Neural cell (in vitro differentiated cells): Measurements from ENCODE around the gene ECI1. TPM values are rescaled to one million over a fixed set of nuclear protein-coding genes. Genes with fewer than 3 reads are reported as not detected.

Experiments
- H2AFZ ChIP-seq: fragments of 200-600, 300-800 bp; sonication (generic), shearing (Covaris generic); 2 replicates; pipeline ENCODE4 v1.6.0; 2014; ENCODE audit warnings: low read depth, mild to moderate bottlenecking, antibody characterized with exemption, low read length, moderate library complexity
- H3F3A ChIP-seq: fragments of 200-600 bp; shearing (Covaris generic); 2 replicates; pipeline ENCODE4 v1.6.1; 2016; ENCODE audit warnings: mild to moderate bottlenecking, moderate library complexity, mixed read lengths, antibody characterized with exemption, low read length; ENCODE audit not compliant: insufficient read depth, poor library complexity, severe bottlenecking
- H3K27ac ChIP-seq: fragments of 200-600, 300-800 bp; sonication (generic), shearing (Covaris generic); 2 replicates; pipeline ENCODE4 v1.5.1; 2014; ENCODE audit warnings: mild to moderate bottlenecking, low read length, moderate library complexity
- H3K27me3 ChIP-seq: fragments of 300-800, 200-600 bp; sonication (generic), shearing (Covaris generic); 2 replicates; pipeline ENCODE4 v1.6.0; 2014; ENCODE audit warnings: mild to moderate bottlenecking, low read depth, low read length, moderate library complexity; ENCODE audit not compliant: insufficient read depth
- H3K36me3 ChIP-seq: fragments of 300-800, 200-600 bp; sonication (generic), shearing (Covaris generic); 2 replicates; pipeline ENCODE4 v1.5.1; 2014; ENCODE audit warnings: mild to moderate bottlenecking, antibody characterized with exemption, low read length, moderate library complexity; ENCODE audit not compliant: insufficient read depth
- H3K4me2 ChIP-seq: fragments of 300-800, 200-600 bp; sonication (generic), shearing (Covaris generic); 2 replicates; pipeline ENCODE4 v1.6.0; 2014; ENCODE audit warnings: mild to moderate bottlenecking, low read length
- H3K4me3 ChIP-seq: fragments of 300-800, 200-600 bp; sonication (generic), shearing (Covaris generic); 2 replicates; pipeline ENCODE4 v1.5.1; 2014; ENCODE audit warnings: mild to moderate bottlenecking, low read length, moderate library complexity
- H3K79me2 ChIP-seq: fragments of 200-600 bp; shearing (Covaris generic); replicated peaks from 2 replicates; pipeline ENCODE4 v1.6.0; 2014; ENCODE audit warnings: mild to moderate bottlenecking, low read length, moderate library complexity; ENCODE audit not compliant: insufficient read depth
- H3K9ac ChIP-seq: fragments of 300-800, 200-600 bp; sonication (generic), shearing (Covaris generic); 2 replicates; pipeline ENCODE4 v1.6.1; 2016; ENCODE audit warnings: mild to moderate bottlenecking, low read length, mixed read lengths
- H3K9me2 ChIP-seq: fragments of 200-600 bp; shearing (Covaris generic); 2 replicates; pipeline ENCODE4 v1.6.1; 2016; ENCODE audit warnings: mild to moderate bottlenecking, low read length, mixed read lengths; ENCODE audit not compliant: insufficient read depth
- H3K9me3 ChIP-seq: fragments of 200-600, 300-800 bp; sonication (generic), shearing (Covaris generic); 2 replicates; pipeline ENCODE4 v1.6.1; 2016; ENCODE audit warnings: mild to moderate bottlenecking, mixed run types, low read length, moderate library complexity, mixed read lengths
- H4K20me1 ChIP-seq: fragments of 200-600 bp; shearing (Covaris generic); 2 replicates; pipeline ENCODE4 v1.6.1; 2016; ENCODE audit warnings: mild to moderate bottlenecking, mixed run types; ENCODE audit not compliant: insufficient read depth
- CTCF ChIP-seq: fragments of 450-650 bp; IDR thresholded peaks from 2 replicates; pipeline ENCODE4 v1.5.1; 2014; ENCODE audit warnings: antibody characterized with exemption, mild to moderate bottlenecking, moderate library complexity; ENCODE audit not compliant: poor library complexity, severe bottlenecking
- EP300 ChIP-seq: fragments of 450-650 bp; conservative IDR thresholded peaks from 2 replicates; pipeline ENCODE4 v1.6.1; 2014; ENCODE audit warnings: antibody characterized with exemption, mild to moderate bottlenecking, moderate library complexity; ENCODE audit not compliant: poor library complexity, severe bottlenecking
- EZH2 ChIP-seq: fragments of 200-600, 300-800 bp; shearing (Covaris generic), sonication (generic); IDR thresholded peaks from 2 replicates; pipeline ENCODE4 v1.6.1; 2014; ENCODE audit warnings: antibody characterized with exemption, low read length, borderline replicate concordance, mild to moderate bottlenecking; ENCODE audit not compliant: insufficient read depth, poor library complexity, severe bottlenecking
- MXI1 ChIP-seq: fragments of 450-650 bp; conservative IDR thresholded peaks from 2 replicates; pipeline ENCODE4 v1.6.1; 2014; ENCODE audit warnings: antibody characterized with exemption, mild to moderate bottlenecking; ENCODE audit not compliant: poor library complexity, severe bottlenecking
- POLR2AphosphoS5 ChIP-seq: IDR thresholded peaks from 2 replicates; pipeline ENCODE4 v1.6.1; 2012
- RAD21 ChIP-seq: fragments of 450-650 bp; conservative IDR thresholded peaks from 2 replicates; pipeline ENCODE4 v1.6.1; 2014; ENCODE audit warnings: antibody characterized with exemption, mild to moderate bottlenecking, moderate library complexity
- REST ChIP-seq: IDR thresholded peaks from 2 replicates; pipeline ENCODE4 v1.6.1; 2012; ENCODE audit warnings: borderline replicate concordance
- SMC3 ChIP-seq: fragments of 450-650 bp; conservative IDR thresholded peaks from 2 replicates; pipeline ENCODE4 v1.6.1; 2014; ENCODE audit warnings: antibody characterized with exemption, mild to moderate bottlenecking, moderate library complexity; ENCODE audit not compliant: poor library complexity
- TAF1 ChIP-seq: IDR thresholded peaks from 2 replicates; pipeline ENCODE4 v1.6.1; 2012; ENCODE audit warnings: low read depth
- polyA plus RNA-seq: library from polyadenylated mRNA; depleted of rRNA; stranded (reverse); fragments of >200 nt; gene quantifications from 2 replicates; pipeline ENCODE4 v1.2.3, GENCODE V29; 2014

Gene ECI1
- polyA plus RNA-seq, 1 donor from 2014 or later = 35.3 TPM

GRCh38 chr16:2295056-2295798, 43.8 kb upstream of the ECI1 start:
- H3K36me3 ChIP-seq = no peaks in the 10 kb centered on the region
- H3K9ac ChIP-seq = no peak overlapping the region
- no peaks in the 10 kb centered on the region for H3K9me2 ChIP-seq
- no peak overlapping the region for H2AFZ ChIP-seq
- no peaks in the 10 kb centered on the region for H4K20me1 ChIP-seq
- no peaks in the 10 kb centered on the region for H3K79me2 ChIP-seq
- H3K9me3 ChIP-seq = no peaks in the 10 kb centered on the region
- no peaks in the 10 kb centered on the region for H3F3A ChIP-seq
- H3K4me2 ChIP-seq = no peak overlapping the region
- no peak overlapping the region for H3K27ac ChIP-seq
- TF ChIP-seq SMC3 (no peak), TAF1 (no peak), RAD21 (no peak), REST (no peak), CTCF (no peak), EZH2 (no peak), POLR2AphosphoS5 (no peak), MXI1 (no peak), EP300 (no peak)
- H3K4me3 ChIP-seq = no peak overlapping the region
- H3K27me3 ChIP-seq = no peaks in the 10 kb centered on the region

- Histone ChIP-seq H3K27ac (no peak overlapping the region), H3K9me2 (no peaks in the 10 kb centered on the region), H3K36me3 (no peaks in the 10 kb centered on the region), H3F3A (no peaks in the 10 kb centered on the region), H3K4me3 (no peak overlapping the region), H3K79me2 (no peaks in the 10 kb centered on the region), H4K20me1 (no peaks in the 10 kb centered on the region), H3K9me3 (no peaks in the 10 kb centered on the region), H3K27me3 (no peaks in the 10 kb centered on the region), H3K4me2 (no peak overlapping the region), H2AFZ (no peak overlapping the region), H3K9ac (no peak overlapping the region)
- no peak for TF ChIP-seq SMC3
- TF ChIP-seq EP300 = no peak
- TF ChIP-seq REST = no peak
- TF ChIP-seq EZH2 = no peak
- no peak for TF ChIP-seq CTCF
- no peak for TF ChIP-seq POLR2AphosphoS5
- no peak for TF ChIP-seq MXI1
- TF ChIP-seq RAD21 = no peak
- TF ChIP-seq TAF1 = no peak
Observed at GRCh38 chr16:2292221-2292620, 40.8 kb upstream of the ECI1 start.
